ENCODE measurements around the gene ZWILCH. TPM values are rescaled to one million over a fixed set of nuclear protein-coding genes. Genes with fewer than 3 reads are reported as not detected.
"Not testable (repeated sequence)": the region's sequence is repeated elsewhere in the genome, so short reads cannot be mapped to it uniquely, and the experiment has no call there.

ZWILCH gene
- total RNA-seq, 2 donors from 2014 or later = 3.0 to 8.4 TPM

GRCh38 chr15:66462627-66463026, 42.5 kb upstream of the ZWILCH start:
- no peak for ATAC-seq (ENCODE audit: insufficient number of reproducible peaks, low FRiP score, low read depth)
- Histone ChIP-seq H3K27ac (no peak overlapping the region), H3K4me1 (ENCODE audit: control insufficient read depth in 1 of 2, low read depth in 2 of 2) (no peaks in the 10 kb centered on the region), H3K36me3 (no peaks in the 10 kb centered on the region), H3K4me3 (no peak overlapping the region), H3K27me3 (replicated peaks; ENCODE audit: insufficient read depth) (no peaks in the 10 kb centered on the region), H3K9me3 (no peaks in the 10 kb centered on the region)
- DNase-seq (ENCODE audit: low spot score) = no peak
- TF ChIP-seq, protein P1, sequence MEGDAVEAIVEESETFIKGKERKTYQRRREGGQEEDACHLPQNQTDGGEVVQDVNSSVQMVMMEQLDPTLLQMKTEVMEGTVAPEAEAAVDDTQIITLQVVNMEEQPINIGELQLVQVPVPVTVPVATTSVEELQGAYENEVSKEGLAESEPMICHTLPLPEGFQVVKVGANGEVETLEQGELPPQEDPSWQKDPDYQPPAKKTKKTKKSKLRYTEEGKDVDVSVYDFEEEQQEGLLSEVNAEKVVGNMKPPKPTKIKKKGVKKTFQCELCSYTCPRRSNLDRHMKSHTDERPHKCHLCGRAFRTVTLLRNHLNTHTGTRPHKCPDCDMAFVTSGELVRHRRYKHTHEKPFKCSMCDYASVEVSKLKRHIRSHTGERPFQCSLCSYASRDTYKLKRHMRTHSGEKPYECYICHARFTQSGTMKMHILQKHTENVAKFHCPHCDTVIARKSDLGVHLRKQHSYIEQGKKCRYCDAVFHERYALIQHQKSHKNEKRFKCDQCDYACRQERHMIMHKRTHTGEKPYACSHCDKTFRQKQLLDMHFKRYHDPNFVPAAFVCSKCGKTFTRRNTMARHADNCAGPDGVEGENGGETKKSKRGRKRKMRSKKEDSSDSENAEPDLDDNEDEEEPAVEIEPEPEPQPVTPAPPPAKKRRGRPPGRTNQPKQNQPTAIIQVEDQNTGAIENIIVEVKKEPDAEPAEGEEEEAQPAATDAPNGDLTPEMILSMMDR (IDR thresholded peaks at IDR 0.05) = no peak

GRCh38 chr15:66465294-66465693, 39.8 kb upstream of the ZWILCH start:
- H3K9me3 ChIP-seq; DNase-seq (ENCODE audit: low spot score); H3K27me3 ChIP-seq (replicated peaks; ENCODE audit: insufficient read depth); ATAC-seq (ENCODE audit: insufficient number of reproducible peaks, low FRiP score, low read depth); H3K36me3 ChIP-seq; H3K4me1 ChIP-seq (ENCODE audit: control insufficient read depth in 1 of 2, low read depth in 2 of 2); H3K27ac ChIP-seq; H3K4me3 ChIP-seq: not testable (repeated sequence)

GRCh38 chr15:66467162-66468040, 37.7 kb upstream of the ZWILCH start:
- not testable (repeated sequence) for DNase-seq (ENCODE audit: low spot score); H3K4me3 ChIP-seq; ATAC-seq (ENCODE audit: insufficient number of reproducible peaks, low FRiP score, low read depth)

DNA sequence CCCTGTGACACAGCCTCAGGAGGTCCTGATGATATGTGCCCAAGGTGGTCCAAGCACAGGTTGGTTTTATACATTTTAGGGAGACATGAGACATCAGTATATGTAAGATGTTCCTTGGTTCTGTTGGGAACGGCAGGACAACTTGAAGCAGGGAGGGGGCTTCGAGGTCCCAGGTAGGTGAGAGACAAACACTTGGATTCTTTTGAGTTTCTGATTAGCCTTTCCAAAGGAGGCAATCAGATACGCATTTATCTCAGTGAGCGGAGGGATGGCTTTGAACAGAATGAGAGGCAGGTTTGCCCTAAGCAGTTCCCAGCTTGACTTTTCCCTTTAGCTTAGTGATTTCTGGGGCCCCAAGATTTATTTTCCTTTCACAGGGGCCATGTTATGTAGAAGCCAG, 34.3 kb upstream of the ZWILCH start:
- not testable (repeated sequence) for H3K27me3 ChIP-seq (replicated peaks; ENCODE audit: insufficient read depth); H3K36me3 ChIP-seq; DNase-seq (ENCODE audit: low spot score); H3K4me3 ChIP-seq; ATAC-seq (ENCODE audit: insufficient number of reproducible peaks, low FRiP score, low read depth); H3K9me3 ChIP-seq; H3K27ac ChIP-seq; H3K4me1 ChIP-seq (ENCODE audit: control insufficient read depth in 1 of 2, low read depth in 2 of 2)

More at GRCh38 chr15:66467162-66468040, 37.7 kb upstream of the ZWILCH start:
- H3K27ac ChIP-seq; H3K4me1 ChIP-seq (ENCODE audit: control insufficient read depth in 1 of 2, low read depth in 2 of 2); H3K27me3 ChIP-seq (replicated peaks; ENCODE audit: insufficient read depth); H3K9me3 ChIP-seq; H3K36me3 ChIP-seq: not testable (repeated sequence)

- no peak for ATAC-seq (ENCODE audit: insufficient number of reproducible peaks, low FRiP score, low read depth)
- TF ChIP-seq, protein P1 (IDR thresholded peaks at IDR 0.05) = no peak
Measured at GRCh38 chr15:66472176-66472999, 32.7 kb upstream of the ZWILCH start.

GRCh38 chr15:66474135-66474534, 31.0 kb upstream of the ZWILCH start:
- Histone ChIP-seq H3K27ac (no peak overlapping the region), H3K4me3 (no peak overlapping the region), H3K36me3 (no peaks in the 10 kb centered on the region), H3K9me3 (no peaks in the 10 kb centered on the region), H3K4me1 (ENCODE audit: control insufficient read depth in 1 of 2, low read depth in 2 of 2) (no peaks in the 10 kb centered on the region), H3K27me3 (replicated peaks; ENCODE audit: insufficient read depth) (no peaks in the 10 kb centered on the region)
- ATAC-seq (ENCODE audit: insufficient number of reproducible peaks, low FRiP score, low read depth) (no peak), DNase-seq (ENCODE audit: low spot score) (no peak)
- TF ChIP-seq, protein P1 (IDR thresholded peaks at IDR 0.05) = no peak

More at GRCh38 chr15:66472176-66472999, 32.7 kb upstream of the ZWILCH start:
- Histone ChIP-seq H3K4me3 (no peak overlapping the region), H3K36me3 (no peaks in the 10 kb centered on the region), H3K27ac (peak overlapping the region in 1 of 2 donors; percentile 39), H3K9me3 (no peaks in the 10 kb centered on the region), H3K4me1 (ENCODE audit: control insufficient read depth in 1 of 2, low read depth in 2 of 2) (no peaks in the 10 kb centered on the region), H3K27me3 (replicated peaks; ENCODE audit: insufficient read depth) (no peaks in the 10 kb centered on the region)
- no peak for DNase-seq (ENCODE audit: low spot score)
